ENCODE results near the gene CAPS. TPM values are rescaled to one million over a fixed set of nuclear protein-coding genes. Genes with fewer than 3 reads are reported as not detected.

Gene CAPS
- total RNA-seq, 2 experiments from 2014 or later: 25.0 to 28.8 TPM

DNA sequence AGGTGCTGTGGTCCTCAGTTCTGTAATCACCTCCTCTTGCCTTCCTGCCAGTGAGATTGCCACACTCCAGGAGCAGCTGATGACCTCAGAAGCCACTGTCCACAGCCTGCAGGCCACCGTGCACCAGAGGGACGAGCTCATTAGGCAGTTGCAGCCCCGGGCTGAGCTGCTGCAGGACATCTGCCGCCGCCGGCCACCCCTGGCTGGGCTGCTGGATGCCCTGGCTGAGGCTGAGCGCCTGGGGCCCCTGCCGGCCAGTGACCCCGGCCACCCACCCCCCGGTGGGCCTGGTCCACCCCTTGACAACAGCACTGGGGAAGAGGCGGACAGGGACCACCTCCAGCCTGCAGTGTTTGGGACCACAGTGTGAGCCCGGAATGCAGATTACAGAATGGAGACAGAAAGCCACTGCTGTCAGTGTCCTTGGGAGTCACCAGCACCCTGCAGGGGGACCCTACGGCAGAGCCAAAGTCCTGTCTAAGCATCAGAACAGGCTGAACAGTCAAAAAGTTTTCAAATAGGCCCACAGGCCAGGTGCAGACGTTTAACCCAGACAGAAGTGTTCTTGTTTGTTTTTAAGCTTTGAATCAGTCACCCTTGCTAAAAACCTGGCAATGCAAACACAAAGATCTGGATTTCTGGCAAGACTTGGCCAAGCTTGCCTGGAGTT is 5.1 kb upstream of the CAPS start:
- ATAC-seq (ENCODE audit: low read depth): no peak
- H3K27ac Mint-ChIP-seq: no peak overlapping the region
- H3K36me3 Mint-ChIP-seq: peaks cover 2% of the 10 kb centered on the region
- no peaks in the 10 kb centered on the region for H3K27me3 Mint-ChIP-seq
- no peaks in the 10 kb centered on the region for H3K9me3 Mint-ChIP-seq
- no peak for DNase-seq
- H3K4me1 Mint-ChIP-seq: peaks cover 9% of the 10 kb centered on the region
- no peak overlapping the region for H3K4me3 Mint-ChIP-seq
- POLR2A ChIA-PET: no interaction called here

DNA sequence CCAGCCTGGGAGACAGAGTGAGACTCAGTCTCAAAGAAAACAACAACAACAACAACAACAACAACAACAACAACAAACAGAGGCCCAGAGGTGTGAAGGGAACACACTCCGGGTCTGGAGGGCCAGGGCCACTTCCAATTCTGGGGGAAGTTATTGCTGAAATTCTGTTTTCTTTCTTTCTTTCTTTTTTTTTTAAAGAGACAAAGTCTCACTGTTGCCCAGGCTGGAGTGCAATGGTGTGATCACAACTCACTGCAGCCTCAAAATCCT is 3.5 kb upstream of the CAPS start:
- Mint-ChIP-seq H3K9me3 (no peaks in the 10 kb centered on the region), H3K4me1 (peaks cover 9% of the 10 kb centered on the region), H3K27me3 (no peaks in the 10 kb centered on the region), H3K27ac (no peak overlapping the region), H3K4me3 (no peak overlapping the region), H3K36me3 (peaks cover 2% of the 10 kb centered on the region)
- DNase-seq (no peak), ATAC-seq (ENCODE audit: low read depth) (no peak)
- POLR2A ChIA-PET: no interaction called here

DNA sequence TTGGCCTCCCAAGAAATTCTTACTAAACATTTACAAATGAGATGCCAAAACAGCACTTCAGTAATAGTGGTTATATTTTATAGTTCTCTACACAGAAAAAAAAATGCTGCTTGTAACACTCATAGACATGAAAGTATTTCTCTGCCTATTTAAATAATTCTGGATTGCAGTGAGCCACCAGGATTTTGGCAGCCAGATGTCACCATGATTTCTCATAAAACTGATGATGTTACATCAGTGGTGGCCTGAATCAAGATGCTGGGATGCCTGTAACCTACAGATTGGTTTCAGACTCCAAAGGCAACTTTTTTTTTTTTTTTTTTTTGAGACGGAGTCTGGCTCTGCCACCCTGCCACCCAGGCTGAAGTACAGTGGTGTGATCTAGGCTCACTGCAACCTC is 2.7 kb upstream of the CAPS start:
- no peak for ATAC-seq (ENCODE audit: low read depth)
- Mint-ChIP-seq H3K4me3 (no peak overlapping the region), H3K27ac (no peak overlapping the region), H3K36me3 (peaks cover 1% of the 10 kb centered on the region), H3K9me3 (no peaks in the 10 kb centered on the region), H3K4me1 (peaks cover 6% of the 10 kb centered on the region), H3K27me3 (no peaks in the 10 kb centered on the region)
- POLR2A ChIA-PET: interaction anchor here (0.5 kb wide), 1 partner anchor 168 kb away, joined by 3 read pairs; no protein-coding TSS in a partner anchor
- DNase-seq: no peak

DNA sequence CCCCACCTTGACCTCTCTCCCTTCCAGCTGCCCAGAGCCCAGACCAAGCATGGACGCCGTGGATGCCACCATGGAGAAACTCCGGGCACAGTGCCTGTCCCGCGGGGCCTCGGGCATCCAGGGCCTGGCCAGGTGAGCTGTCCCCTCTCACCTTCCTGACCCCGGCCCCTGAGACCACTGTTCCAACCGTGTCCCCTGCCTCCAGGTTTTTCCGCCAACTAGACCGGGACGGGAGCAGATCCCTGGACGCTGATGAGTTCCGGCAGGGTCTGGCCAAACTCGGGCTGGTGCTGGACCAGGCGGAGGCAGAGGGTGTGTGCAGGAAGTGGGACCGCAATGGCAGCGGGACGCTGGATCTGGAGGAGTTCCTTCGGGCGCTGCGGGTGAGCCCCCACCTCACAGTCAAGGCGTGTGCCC is 312 bp downstream of the CAPS start:
- H3K27ac Mint-ChIP-seq: no peak overlapping the region
- no peak overlapping the region for H3K4me3 Mint-ChIP-seq

DNA sequence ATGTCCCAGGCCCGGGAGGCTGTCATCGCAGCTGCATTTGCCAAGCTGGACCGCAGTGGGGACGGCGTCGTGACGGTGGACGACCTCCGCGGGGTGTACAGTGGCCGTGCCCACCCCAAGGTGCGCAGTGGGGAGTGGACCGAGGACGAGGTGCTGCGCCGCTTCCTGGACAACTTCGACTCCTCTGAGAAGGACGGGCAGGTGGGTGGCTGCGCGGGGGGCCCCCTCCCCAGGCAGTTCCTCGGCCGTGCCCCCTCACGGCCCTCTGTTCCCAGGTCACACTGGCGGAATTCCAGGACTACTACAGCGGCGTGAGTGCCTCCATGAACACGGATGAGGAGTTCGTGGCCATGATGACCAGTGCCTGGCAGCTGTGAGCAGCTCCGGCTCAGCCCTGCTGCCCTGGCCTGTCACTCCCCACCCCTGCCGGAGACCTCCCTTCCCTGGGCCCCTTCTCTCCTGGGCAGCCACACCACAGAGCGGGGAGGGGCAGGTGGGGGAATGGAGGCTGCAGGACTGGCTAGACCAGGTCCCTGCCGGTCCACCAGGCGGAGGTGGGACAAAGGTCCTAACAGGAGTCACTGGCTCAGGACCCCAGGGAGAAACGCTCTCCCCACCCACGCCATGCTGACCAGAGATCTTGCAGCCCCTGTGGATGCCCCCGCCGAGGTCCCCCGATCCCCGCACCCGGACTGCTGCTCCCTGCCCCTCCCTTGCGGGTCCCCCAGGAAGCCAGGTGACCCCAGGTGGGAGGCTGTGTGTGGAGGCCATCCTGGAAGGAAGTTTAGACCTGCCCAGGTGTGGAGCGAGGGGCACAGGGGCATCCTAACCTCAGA is 1.1 kb downstream of the CAPS start:
- Mint-ChIP-seq H3K4me3 (no peak overlapping the region), H3K4me1 (no peaks in the 10 kb centered on the region), H3K9me3 (no peaks in the 10 kb centered on the region), H3K27me3 (no peaks in the 10 kb centered on the region), H3K27ac (no peak overlapping the region), H3K36me3 (no peaks in the 10 kb centered on the region)
- POLR2A ChIA-PET: interaction anchor here (0.6 to 1.0 kb wide), 2 partner anchors 11 to 87 kb away, joined by 3 read pairs; partner anchors contain the start of gene VMAC
- ATAC-seq (ENCODE audit: low read depth): no peak
- no peak for DNase-seq

More for the DNA sequence above, 312 bp downstream of the CAPS start:
- DNase-seq (no peak), ATAC-seq (ENCODE audit: low read depth) (no peak)
- POLR2A ChIA-PET: interaction anchor here (0.9 to 1.0 kb wide), 2 partner anchors 10 to 87 kb away, joined by 3 read pairs; no protein-coding TSS in a partner anchor
- no peaks in the 10 kb centered on the region for H3K27me3 Mint-ChIP-seq
- H3K9me3 Mint-ChIP-seq: no peaks in the 10 kb centered on the region
- no peaks in the 10 kb centered on the region for H3K4me1 Mint-ChIP-seq
- no peaks in the 10 kb centered on the region for H3K36me3 Mint-ChIP-seq

DNA sequence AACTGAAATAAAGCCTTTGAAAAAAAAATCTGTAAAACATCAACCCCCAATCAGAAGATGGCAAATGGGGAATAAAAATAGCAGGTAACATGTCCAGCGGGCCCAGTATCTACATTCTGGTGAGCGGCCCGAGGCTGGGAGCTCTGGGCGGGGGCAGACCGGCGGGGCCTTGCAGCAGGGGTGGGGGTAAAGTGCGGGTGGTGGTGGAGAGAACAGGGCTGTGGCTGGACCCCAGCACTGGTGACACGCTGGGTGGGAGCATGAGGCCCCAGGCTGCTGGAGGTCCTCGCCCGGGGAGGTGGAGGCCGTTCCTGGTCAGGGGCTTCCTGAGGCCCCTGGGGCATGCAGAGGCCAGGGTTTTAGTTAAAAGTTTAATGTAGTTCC is 1.7 kb downstream of the CAPS start:
- POLR2A ChIA-PET: no interaction called here
- no peak for DNase-seq
- Mint-ChIP-seq H3K27ac (no peak overlapping the region), H3K9me3 (no peaks in the 10 kb centered on the region), H3K4me3 (no peak overlapping the region), H3K27me3 (no peaks in the 10 kb centered on the region), H3K4me1 (no peaks in the 10 kb centered on the region), H3K36me3 (no peaks in the 10 kb centered on the region)
- ATAC-seq (ENCODE audit: low read depth): no peak

DNA sequence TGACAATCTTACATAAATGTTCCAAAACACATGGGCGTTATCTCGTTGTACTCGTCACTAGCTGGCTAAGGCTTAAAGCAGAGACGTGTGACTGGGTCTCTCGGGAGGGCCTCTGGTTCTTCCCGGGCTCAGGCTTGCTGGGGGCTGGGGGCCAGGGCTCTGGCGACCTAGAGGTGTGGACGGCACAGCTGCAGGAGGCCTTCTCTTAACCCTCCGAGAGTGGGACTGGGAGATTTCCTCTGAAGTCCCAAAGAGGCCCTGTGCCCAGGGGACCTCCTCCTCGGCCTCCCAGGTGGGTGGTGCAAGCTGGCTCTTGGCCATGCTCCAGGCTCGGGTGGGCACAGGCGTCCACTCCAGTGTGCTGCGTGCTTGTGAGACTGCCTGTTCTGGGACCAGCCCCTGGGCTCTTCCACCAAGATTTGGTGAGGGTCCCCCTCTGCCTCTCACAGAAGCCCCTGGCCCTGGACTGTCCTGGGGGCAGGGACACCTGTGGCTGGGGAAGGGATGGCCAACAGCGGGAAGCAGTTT is 2.2 kb downstream of the CAPS start:
- ATAC-seq (ENCODE audit: low read depth) (no peak), DNase-seq (no peak)
- Mint-ChIP-seq H3K9me3 (no peaks in the 10 kb centered on the region), H3K27me3 (no peaks in the 10 kb centered on the region), H3K4me3 (no peak overlapping the region), H3K36me3 (no peaks in the 10 kb centered on the region), H3K27ac (no peak overlapping the region), H3K4me1 (no peaks in the 10 kb centered on the region)
- POLR2A ChIA-PET: no interaction called here

DNA sequence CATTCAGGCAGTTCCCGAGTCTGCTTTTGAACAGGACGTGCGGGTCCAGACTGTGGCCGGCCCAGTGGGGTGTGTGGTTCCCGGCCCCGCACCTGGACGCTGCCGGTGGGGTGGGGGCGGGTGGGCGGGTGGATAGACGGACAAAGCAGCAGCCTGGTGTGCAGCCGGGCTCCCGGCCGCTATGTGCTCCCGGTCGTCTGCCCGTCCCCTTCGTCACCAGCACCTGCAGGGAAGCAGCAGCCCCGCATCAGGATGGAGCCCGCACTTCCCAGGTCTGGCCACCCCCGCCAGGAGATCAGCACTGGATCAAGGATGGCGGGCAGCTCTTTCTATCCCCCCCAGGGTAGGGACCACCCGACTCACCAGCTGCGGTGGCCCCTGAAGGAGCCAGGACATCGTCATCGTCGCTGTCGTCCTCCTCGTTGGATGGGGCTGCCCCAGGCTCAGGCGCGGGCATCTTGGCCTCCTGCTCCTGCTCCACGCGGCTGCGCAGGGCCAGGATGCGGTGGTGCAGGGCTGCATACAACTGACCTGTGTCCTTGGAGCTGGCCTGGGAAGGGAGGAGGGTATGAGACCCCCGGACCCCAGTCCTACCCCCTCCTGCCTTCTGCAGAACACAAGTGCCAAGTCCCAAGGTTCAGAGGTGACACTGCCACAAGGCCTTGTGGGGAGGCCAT is 3.5 kb downstream of the CAPS start:
- Mint-ChIP-seq H3K36me3 (peaks cover 4% of the 10 kb centered on the region), H3K27ac (no peak overlapping the region), H3K4me3 (no peak overlapping the region), H3K4me1 (peaks cover 4% of the 10 kb centered on the region), H3K27me3 (no peaks in the 10 kb centered on the region), H3K9me3 (no peaks in the 10 kb centered on the region)
- POLR2A ChIA-PET: no interaction called here
- DNase-seq (no peak), ATAC-seq (ENCODE audit: low read depth) (no peak)

DNA sequence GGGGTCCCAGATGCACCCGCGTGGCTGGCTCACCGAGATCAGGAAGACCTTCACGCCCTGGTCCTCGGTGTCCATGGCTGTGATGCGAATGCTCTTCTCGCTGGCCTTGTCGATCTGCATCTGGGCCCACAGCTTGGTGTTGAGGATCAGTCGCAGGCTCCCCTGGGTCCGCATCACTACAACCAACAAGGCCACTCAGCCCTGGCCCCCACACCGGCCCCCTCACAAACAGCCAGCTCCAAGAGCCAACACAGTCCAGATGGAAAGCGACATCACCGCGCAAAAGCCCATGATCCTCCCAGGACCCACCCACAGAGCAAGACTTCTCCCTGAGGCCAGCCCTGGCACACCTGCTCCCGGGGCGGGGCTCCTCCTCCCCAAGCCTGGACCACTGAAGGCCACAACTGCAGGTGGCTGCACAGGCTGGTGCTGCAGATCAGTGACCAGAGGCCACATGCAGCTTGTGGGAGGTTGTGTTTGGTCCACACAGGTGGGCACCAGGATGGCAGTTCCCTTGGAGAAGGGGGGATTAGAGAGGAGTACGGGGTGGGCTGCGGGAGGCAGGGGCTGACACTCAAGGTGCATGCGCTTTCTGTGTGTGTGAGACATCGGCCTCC is 4.5 kb downstream of the CAPS start:
- POLR2A ChIA-PET: no interaction called here

DNA sequence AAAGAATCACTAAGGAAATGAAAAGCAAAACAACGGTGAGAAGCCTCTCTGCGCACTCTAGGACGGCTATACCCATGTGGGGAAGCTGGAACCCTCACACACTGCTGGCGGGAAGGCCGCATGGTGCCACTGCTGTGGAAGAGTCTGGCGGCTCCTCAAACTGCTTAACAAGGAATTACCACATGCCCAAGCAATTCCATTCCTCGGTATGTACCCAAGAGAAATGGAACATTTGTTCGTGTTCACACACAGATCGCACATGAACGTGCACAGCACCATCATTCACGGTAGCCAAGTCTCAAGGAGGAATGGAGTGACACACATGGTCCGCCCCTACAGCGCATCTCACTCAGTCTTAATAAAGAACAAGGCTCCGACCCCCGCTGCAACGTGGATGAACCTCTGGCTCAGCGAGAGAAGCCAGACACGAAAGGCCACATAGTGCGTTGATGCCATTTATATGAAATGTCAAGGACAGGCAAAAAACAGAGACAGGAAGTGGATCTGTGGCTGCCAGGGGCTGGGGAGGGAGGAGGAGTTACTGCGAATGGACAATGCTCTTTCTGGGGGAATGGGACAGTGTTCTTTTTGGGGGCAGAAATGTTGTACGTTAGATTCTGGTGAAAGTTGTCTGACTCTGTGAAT is 7.6 kb downstream of the CAPS start:
- no peaks in the 10 kb centered on the region for H3K27me3 Mint-ChIP-seq
- DNase-seq (no peak), ATAC-seq (ENCODE audit: low read depth) (no peak)
- POLR2A ChIA-PET: interaction anchor here (0.6 to 0.7 kb wide), 2 partner anchors 17 to 60 kb away, joined by 3 to 6 read pairs; partner anchors contain the start of gene VMAC
- peaks cover 4% of the 10 kb centered on the region for H3K4me1 Mint-ChIP-seq
- peaks cover 8% of the 10 kb centered on the region for H3K36me3 Mint-ChIP-seq
- H3K9me3 Mint-ChIP-seq: no peaks in the 10 kb centered on the region
- no peak overlapping the region for H3K27ac Mint-ChIP-seq
- H3K4me3 Mint-ChIP-seq: no peak overlapping the region

More for the DNA sequence above, 4.5 kb downstream of the CAPS start:
- no peak overlapping the region for H3K27ac Mint-ChIP-seq
- H3K27me3 Mint-ChIP-seq: no peaks in the 10 kb centered on the region
- no peaks in the 10 kb centered on the region for H3K9me3 Mint-ChIP-seq
- H3K4me1 Mint-ChIP-seq: peaks cover 4% of the 10 kb centered on the region
- peaks cover 6% of the 10 kb centered on the region for H3K36me3 Mint-ChIP-seq
- H3K4me3 Mint-ChIP-seq: no peak overlapping the region
- DNase-seq (no peak), ATAC-seq (ENCODE audit: low read depth) (no peak)

DNA sequence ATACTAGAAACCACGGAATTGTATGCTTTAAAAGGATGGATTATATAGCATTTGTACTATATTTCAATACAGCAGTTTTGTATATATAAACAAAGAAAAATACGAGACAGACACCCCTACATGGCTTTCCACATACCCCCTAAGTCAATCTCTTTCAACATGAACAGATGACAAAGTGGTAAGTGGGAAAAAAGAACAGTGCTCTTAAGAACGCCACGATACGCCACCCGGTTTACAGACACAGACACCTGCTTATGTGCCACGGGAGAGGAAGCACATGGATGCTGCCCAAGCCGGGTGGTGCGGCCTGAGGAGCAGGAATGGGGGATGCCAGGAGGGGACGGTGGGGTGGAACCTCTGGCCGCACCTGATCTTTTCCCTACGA is 8.1 kb downstream of the CAPS start:
- Mint-ChIP-seq H3K27me3 (no peaks in the 10 kb centered on the region), H3K36me3 (peaks cover 10% of the 10 kb centered on the region), H3K4me3 (no peak overlapping the region), H3K4me1 (peaks cover 4% of the 10 kb centered on the region), H3K9me3 (no peaks in the 10 kb centered on the region), H3K27ac (no peak overlapping the region)
- DNase-seq (no peak), ATAC-seq (ENCODE audit: low read depth) (no peak)
- POLR2A ChIA-PET: no interaction called here

DNA sequence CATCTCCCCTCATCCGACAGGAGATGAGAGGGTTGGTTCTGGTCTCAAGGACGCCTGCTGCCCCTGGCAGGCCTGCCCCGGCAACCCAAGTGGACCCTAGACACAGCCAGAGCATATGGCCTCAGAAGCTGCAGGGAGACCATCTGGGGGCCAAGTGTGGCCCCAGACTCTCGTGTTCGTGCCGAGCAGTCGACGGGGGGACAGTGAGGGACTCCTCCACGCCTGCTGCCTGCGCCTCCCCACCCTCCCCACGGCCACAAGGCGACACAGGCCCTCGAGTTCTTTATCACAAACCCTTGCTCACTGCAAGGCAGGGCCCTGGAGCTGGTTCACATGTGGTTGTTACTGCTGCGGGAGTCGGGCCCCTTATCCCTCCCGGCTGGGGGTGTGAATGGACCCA is 9.3 kb downstream of the CAPS start:
- peaks cover 4% of the 10 kb centered on the region for H3K4me1 Mint-ChIP-seq
- no peaks in the 10 kb centered on the region for H3K27me3 Mint-ChIP-seq
- POLR2A ChIA-PET: no interaction called here
- no peak for DNase-seq
- no peak overlapping the region for H3K4me3 Mint-ChIP-seq
- ATAC-seq (ENCODE audit: low read depth): no peak
- H3K9me3 Mint-ChIP-seq: no peaks in the 10 kb centered on the region
- H3K27ac Mint-ChIP-seq: peak overlapping the region; percentile 34
- H3K36me3 Mint-ChIP-seq: peaks cover 10% of the 10 kb centered on the region

DNA sequence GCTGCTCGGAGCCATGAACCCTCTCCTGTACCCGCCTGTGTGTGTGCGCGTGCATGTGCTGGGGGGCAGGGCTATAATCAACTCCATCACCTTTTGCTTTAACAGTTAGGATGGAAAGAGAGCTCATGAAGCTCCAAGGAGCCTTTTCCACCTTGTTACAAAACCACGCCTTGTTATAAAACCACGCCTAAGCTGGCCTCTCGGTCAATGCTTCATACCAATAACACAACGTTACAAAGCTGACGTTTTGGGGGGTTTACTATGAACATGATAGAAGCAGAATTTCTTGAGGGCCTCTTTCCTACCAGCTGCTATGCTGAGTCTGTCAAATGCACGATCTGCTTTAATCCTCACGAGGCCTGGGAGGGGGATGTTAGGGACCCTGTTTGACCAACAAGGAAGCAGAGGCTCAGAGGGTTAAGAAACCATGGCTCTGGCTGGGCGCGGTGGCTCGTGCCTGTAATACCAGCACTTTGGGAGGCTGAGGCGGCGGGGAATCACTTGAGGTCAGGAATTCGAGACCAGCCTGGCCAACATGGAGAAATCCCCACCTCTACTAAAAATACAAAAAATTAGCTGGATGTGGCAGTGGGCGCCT is 11.9 kb downstream of the CAPS start:
- Mint-ChIP-seq H3K27me3 (no peaks in the 10 kb centered on the region), H3K4me1 (peaks cover 4% of the 10 kb centered on the region), H3K4me3 (no peak overlapping the region), H3K9me3 (no peaks in the 10 kb centered on the region), H3K27ac (no peak overlapping the region), H3K36me3 (peaks cover 11% of the 10 kb centered on the region)
- POLR2A ChIA-PET: no interaction called here
- no peak for ATAC-seq (ENCODE audit: low read depth)
- no peak for DNase-seq

All from activated naive CD8-positive, alpha-beta T cell treated with anti-CD3 and anti-CD28 coated beads, Interleukin-2, amount 10 ng/mL, durations not matched to agents 7 days and 5 days (primary cell).